Sigmoid colon (tissue), 4 donors: ENCODE measurements around the gene CCNK.

Experiments used
- EP300 ChIP-seq, 4 donors: sonication (generic); formaldehyde crosslinking; IDR thresholded peaks; one replicate each; pipeline ENCODE4 v1.6.1; 2017; ENCODE audit warnings: antibody characterized with exemption in 4 of 4
- POLR2A ChIP-seq, 2 donors: fragments of 450-650 bp; IDR thresholded peaks; one replicate each; pipeline ENCODE4 v1.6.1; 2016; ENCODE audit warnings: antibody characterized with exemption in 2 of 2, mild to moderate bottlenecking in 2 of 2, moderate library complexity in 2 of 2
- TF ChIP-seq, protein P1 (sequence below), 4 experiments: fragments of 450-650 bp in 3 of 4; fragments of 200-600 bp in 1 of 4; IDR thresholded peaks; one replicate each; pipeline ENCODE4 v1.5.1; 2016 to 2019; ENCODE audit warnings: antibody characterized with exemption in 4 of 4, mild to moderate bottlenecking in 3 of 4, moderate library complexity in 2 of 4

DNA sequence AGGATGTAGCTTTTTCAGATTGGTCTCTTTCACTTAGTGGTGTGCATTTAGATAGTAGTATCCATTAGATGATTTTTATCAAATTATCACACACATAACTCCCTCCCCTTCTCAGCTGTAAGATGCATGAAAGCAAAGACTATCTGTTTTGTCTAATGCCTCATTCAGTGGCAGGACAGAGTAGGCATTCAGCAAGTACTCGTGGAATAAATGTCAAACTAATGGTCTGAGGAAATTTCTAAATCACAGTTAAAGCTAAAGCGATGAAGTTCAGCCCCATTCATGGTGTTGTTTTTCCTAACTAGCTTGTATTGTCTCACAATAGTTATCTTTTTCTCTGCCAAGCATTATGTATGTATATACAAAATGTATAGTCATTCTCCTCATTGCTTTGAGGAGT is 16.1 kb downstream of the CCNK start:
- no peak for TF ChIP-seq EP300 (IDR thresholded peaks at IDR 0.05)
- TF ChIP-seq, protein P1, sequence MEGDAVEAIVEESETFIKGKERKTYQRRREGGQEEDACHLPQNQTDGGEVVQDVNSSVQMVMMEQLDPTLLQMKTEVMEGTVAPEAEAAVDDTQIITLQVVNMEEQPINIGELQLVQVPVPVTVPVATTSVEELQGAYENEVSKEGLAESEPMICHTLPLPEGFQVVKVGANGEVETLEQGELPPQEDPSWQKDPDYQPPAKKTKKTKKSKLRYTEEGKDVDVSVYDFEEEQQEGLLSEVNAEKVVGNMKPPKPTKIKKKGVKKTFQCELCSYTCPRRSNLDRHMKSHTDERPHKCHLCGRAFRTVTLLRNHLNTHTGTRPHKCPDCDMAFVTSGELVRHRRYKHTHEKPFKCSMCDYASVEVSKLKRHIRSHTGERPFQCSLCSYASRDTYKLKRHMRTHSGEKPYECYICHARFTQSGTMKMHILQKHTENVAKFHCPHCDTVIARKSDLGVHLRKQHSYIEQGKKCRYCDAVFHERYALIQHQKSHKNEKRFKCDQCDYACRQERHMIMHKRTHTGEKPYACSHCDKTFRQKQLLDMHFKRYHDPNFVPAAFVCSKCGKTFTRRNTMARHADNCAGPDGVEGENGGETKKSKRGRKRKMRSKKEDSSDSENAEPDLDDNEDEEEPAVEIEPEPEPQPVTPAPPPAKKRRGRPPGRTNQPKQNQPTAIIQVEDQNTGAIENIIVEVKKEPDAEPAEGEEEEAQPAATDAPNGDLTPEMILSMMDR (IDR thresholded peaks at IDR 0.05): no peak
- no peak for TF ChIP-seq POLR2A (IDR thresholded peaks at IDR 0.05)
